Testis (tissue), 3 donors: ENCODE measurements around the gene PCDHGC4. TPM values are rescaled to one million over a fixed set of nuclear protein-coding genes. Genes with fewer than 3 reads are reported as not detected.

Experiments used
- DNase-seq: peaks from one replicate; pipeline ENCODE4 v3.0.0-alpha.2; 2019
- H3K27ac ChIP-seq, 2 donors: fragments of 200-600 bp; sonication (generic); one replicate each; pipeline ENCODE4 v1.5.1; 2019
- H3K27me3 ChIP-seq: fragments of 200-600 bp; sonication (generic); one replicate; pipeline ENCODE4 v1.5.1; 2019
- H3K36me3 ChIP-seq: fragments of 200-600 bp; sonication (generic); one replicate; pipeline ENCODE4 v1.5.1; 2017; ENCODE audit warnings: low read depth; ENCODE audit errors: missing control alignments
- H3K4me1 ChIP-seq: fragments of 200-600 bp; sonication (generic); one replicate; pipeline ENCODE4 v1.5.1; 2019
- H3K4me3 ChIP-seq, 2 donors: fragments of 200-600 bp; sonication (generic); one replicate each; pipeline ENCODE4 v1.5.1; 2017 to 2019
- H3K9me3 ChIP-seq: fragments of 200-600 bp; sonication (generic); one replicate; pipeline ENCODE4 v1.5.1; 2017
- POLR2A ChIP-seq: fragments of 450-650 bp; IDR thresholded peaks from one replicate; pipeline ENCODE4 v1.6.1; 2017; ENCODE audit warnings: antibody characterized with exemption, mild to moderate bottlenecking, moderate library complexity
- WGBS, 2 donors: methylation state at CpG; one replicate each; pipeline ENCODE4 v1.1.5; 2018; 5-methylcytosine and 5-hydroxymethylcytosine counted together
- intact Hi-C: fragments of 100-400 bp; cut with DNase I; formaldehyde crosslinking; loops from one replicate; pipeline ENCODE4 v1.15.1; 2023; ENCODE audit warnings: low total_unique reads
- polyA plus RNA-seq: library from polyadenylated mRNA; stranded (reverse); fragments of 350-450 nt; fragmentation: Illumina TruSeq; extraction: RNeasy Lipid Tissue Mini Kit (QIAGEN cat#74804); gene quantifications from one replicate; pipeline ENCODE4 v1.2.3, GENCODE V29; 2014; ENCODE audit warnings: low read depth, low replicate concordance; ENCODE audit not compliant: insufficient read depth
- total RNA-seq, 2 donors: library from RNA; depleted of rRNA; stranded (reverse); fragments of >200 nt; gene quantifications; one replicate each; pipeline ENCODE4 v1.2.3, GENCODE V29; 2016
- TF ChIP-seq, protein P1 (sequence below), 3 experiments: fragments of 450-650 bp in 2 of 3; fragments of 200-600 bp in 1 of 3; sonication (generic) in 1 of 3; IDR thresholded peaks; one replicate each; pipeline ENCODE4 v1.5.1; 2016 to 2019; ENCODE audit warnings: antibody characterized with exemption in 3 of 3, mild to moderate bottlenecking in 2 of 3, moderate library complexity in 1 of 3

PCDHGC4 gene
- total and polyA plus RNA-seq, 3 donors from 2014 or later, result 0.57 to 6.1 (median 6.1) TPM

DNA sequence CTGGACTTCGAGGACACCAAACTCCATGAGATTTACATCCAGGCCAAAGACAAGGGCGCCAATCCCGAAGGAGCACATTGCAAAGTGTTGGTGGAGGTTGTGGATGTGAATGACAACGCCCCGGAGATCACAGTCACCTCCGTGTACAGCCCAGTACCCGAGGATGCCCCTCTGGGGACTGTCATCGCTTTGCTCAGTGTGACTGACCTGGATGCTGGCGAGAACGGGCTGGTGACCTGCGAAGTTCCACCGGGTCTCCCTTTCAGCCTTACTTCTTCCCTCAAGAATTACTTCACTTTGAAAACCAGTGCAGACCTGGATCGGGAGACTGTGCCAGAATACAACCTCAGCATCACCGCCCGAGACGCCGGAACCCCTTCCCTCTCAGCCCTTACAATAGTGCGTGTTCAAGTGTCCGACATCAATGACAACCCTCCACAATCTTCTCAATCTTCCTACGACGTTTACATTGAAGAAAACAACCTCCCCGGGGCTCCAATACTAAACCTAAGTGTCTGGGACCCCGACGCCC is 7.7 kb upstream of the PCDHGC4 start:
- Histone ChIP-seq H3K27ac (peak overlapping the region in 1 of 2 donors; percentile 84), H3K27me3 (no peaks in the 10 kb centered on the region), H3K4me3 (peak overlapping the region; percentile 50 to 65), H3K36me3 (no peaks in the 10 kb centered on the region), H3K9me3 (no peaks in the 10 kb centered on the region), H3K4me1 (peaks cover 14% of the 10 kb centered on the region)
- 29 to 34% methylated on average over 23 to 24 of the region's 24 CpGs for WGBS, 2 donors
- TF ChIP-seq, protein P1, sequence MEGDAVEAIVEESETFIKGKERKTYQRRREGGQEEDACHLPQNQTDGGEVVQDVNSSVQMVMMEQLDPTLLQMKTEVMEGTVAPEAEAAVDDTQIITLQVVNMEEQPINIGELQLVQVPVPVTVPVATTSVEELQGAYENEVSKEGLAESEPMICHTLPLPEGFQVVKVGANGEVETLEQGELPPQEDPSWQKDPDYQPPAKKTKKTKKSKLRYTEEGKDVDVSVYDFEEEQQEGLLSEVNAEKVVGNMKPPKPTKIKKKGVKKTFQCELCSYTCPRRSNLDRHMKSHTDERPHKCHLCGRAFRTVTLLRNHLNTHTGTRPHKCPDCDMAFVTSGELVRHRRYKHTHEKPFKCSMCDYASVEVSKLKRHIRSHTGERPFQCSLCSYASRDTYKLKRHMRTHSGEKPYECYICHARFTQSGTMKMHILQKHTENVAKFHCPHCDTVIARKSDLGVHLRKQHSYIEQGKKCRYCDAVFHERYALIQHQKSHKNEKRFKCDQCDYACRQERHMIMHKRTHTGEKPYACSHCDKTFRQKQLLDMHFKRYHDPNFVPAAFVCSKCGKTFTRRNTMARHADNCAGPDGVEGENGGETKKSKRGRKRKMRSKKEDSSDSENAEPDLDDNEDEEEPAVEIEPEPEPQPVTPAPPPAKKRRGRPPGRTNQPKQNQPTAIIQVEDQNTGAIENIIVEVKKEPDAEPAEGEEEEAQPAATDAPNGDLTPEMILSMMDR (IDR thresholded peaks at IDR 0.05), result no peak
- TF ChIP-seq POLR2A, result no peak
- no peak for DNase-seq
- intact Hi-C loops, result loop anchor here (5.0 kb wide), 1 partner anchor 35 kb away; no protein-coding TSS in a partner anchor

DNA sequence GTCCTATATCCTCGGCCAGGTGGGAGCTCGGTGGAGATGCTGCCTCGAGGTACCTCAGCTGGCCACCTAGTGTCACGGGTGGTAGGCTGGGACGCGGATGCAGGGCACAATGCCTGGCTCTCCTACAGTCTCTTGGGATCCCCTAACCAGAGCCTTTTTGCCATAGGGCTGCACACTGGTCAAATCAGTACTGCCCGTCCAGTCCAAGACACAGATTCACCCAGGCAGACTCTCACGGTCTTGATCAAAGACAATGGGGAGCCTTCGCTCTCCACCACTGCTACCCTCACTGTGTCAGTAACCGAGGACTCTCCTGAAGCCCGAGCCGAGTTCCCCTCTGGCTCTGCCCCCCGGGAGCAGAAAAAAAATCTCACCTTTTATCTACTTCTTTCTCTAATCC is 7.0 kb upstream of the PCDHGC4 start:
- no peak for TF ChIP-seq POLR2A
- TF ChIP-seq, protein P1 (IDR thresholded peaks at IDR 0.05), result no peak
- H3K27ac ChIP-seq, result no peak overlapping the region
- H3K27me3 ChIP-seq, result no peaks in the 10 kb centered on the region
- peaks cover 14% of the 10 kb centered on the region for H3K4me1 ChIP-seq
- no peak for DNase-seq
- H3K4me3 ChIP-seq, result no peak overlapping the region
- no peaks in the 10 kb centered on the region for H3K9me3 ChIP-seq
- 53 to 59% methylated on average over 7 to 13 of the region's 13 CpGs for WGBS, 2 donors
- H3K36me3 ChIP-seq, result no peaks in the 10 kb centered on the region
- intact Hi-C loops, result loop anchor here (5.0 kb wide), 1 partner anchor 34 kb away; no protein-coding TSS in a partner anchor

DNA sequence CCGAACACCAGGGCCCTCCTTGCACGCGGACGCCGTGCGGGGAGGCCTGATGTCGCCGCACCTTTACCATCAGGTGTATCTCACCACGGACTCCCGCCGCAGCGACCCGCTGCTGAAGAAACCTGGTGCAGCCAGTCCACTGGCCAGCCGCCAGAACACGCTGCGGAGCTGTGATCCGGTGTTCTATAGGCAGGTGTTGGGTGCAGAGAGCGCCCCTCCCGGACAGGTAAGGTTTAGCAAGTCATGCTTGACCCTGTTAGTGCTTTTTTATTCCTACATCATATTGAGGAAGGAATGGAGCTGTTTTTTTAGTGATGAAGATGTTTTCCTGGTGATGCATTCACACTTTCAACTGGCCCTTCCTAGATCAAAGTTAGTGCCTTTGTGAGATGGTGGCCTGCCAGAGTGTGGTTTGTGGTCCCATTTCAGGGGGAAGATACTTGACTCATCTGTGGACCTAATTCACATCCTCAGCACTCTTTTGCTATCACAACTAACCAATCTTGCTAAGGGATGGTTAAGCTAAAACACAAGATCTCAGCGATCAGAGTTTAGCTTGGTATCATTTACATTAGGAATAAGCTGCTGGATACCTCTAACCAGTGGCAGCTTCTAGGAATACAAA is 6.4 kb upstream of the PCDHGC4 start:
- Histone ChIP-seq H3K9me3 (no peaks in the 10 kb centered on the region), H3K4me1 (peaks cover 14% of the 10 kb centered on the region), H3K27me3 (no peaks in the 10 kb centered on the region), H3K27ac (no peak overlapping the region), H3K36me3 (no peaks in the 10 kb centered on the region), H3K4me3 (no peak overlapping the region)
- WGBS, 2 donors, result 28 to 39% methylated on average over 9 to 17 of the region's 20 CpGs
- no peak for TF ChIP-seq POLR2A
- TF ChIP-seq, protein P1 (IDR thresholded peaks at IDR 0.05), result no peak
- no peak for DNase-seq
- intact Hi-C loops, result loop anchor here (5.0 kb wide), 1 partner anchor 34 kb away; no protein-coding TSS in a partner anchor

DNA sequence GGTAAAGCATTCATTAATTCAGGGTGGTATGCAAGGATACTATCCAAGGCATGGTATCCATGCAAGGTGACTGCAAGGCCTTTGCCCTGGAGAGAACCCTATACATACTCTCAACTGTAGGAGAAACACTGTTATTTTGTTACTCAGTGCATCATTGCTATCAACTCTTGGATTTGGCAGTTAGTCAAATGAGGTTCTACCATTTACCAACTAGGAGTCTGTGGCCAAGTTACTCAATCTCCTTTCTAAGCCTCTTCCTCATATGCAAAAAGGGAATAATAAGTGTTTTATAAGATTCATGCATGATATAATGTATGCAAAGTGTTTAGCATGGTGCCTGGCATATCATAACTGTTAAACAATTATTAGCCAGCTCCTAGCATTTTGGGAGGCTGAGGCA is 5.1 kb upstream of the PCDHGC4 start:
- H3K4me1 ChIP-seq, result peaks cover 18% of the 10 kb centered on the region
- H3K4me3 ChIP-seq, result no peak overlapping the region

More for the DNA sequence above, 5.1 kb upstream of the PCDHGC4 start:
- DNase-seq, result no peak
- no peaks in the 10 kb centered on the region for H3K9me3 ChIP-seq
- intact Hi-C loops, result loop anchor here (5.0 kb wide), 1 partner anchor 33 kb away; no protein-coding TSS in a partner anchor
- no peaks in the 10 kb centered on the region for H3K27me3 ChIP-seq
- no peak overlapping the region for H3K27ac ChIP-seq
- no peak for TF ChIP-seq POLR2A
- TF ChIP-seq, protein P1 (IDR thresholded peaks at IDR 0.05), result no peak
- H3K36me3 ChIP-seq, result no peaks in the 10 kb centered on the region
